Ammon's horn (tissue), 1 donor: ENCODE results near the gene COL4A2.

Source experiments
- DNase-seq: peaks from one replicate; pipeline ENCODE4 v3.0.0-alpha.2; 2016; ENCODE audit warnings: low spot score

The COL4A2 gene

DNA sequence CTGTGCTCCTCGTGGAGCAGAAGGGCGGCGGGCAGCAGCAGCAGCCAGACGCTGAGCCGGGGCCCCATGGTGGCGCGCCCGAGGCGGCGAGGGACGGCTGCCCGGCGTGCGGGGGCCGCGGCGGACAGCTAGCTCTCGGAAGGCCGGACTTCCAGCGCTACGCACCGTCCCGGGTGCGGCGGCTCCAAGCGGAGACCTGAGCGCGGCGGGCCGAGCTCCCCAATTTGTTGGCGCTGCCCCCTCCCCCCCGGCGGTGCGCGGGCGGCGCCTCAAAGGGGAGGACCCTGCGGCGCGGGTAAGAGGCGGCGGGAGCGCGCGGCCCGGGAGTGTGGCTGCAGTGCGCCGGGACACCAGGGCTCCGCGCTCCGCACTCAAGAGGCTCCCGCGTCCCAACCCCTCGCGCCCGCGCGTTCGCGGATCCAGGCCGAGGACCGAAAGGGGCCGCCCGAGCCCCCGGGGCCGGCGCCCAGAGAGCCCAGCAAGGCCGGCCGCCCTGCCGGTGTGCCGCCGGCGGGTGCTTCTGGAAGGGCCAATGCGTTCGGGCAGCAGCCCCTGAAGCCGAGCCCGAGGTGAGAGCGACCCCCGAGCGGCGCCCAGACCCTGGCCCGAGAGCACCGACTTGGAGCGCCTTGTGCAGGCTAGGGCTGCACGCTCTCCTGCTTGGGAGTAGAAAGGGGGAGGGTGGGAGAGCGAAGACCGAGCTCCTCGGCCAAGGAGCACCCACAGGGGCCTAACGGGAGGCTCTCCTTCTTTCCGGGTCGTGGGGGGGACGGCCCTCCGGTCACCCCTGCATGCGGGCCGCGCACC, at the start of gene COL4A2, which contains the start of gene COL4A1:
COL4A2 (plus strand) TSS at position 325 of the 807 bp plus-strand sequence. CDS start 620 bp downstream, outside the sequence.
COL4A1 (minus strand) TSS at position 198 of the 807 bp plus-strand sequence; CDS start at position 68, 130 bp downstream.
- DNase-seq, result no peak

DNA sequence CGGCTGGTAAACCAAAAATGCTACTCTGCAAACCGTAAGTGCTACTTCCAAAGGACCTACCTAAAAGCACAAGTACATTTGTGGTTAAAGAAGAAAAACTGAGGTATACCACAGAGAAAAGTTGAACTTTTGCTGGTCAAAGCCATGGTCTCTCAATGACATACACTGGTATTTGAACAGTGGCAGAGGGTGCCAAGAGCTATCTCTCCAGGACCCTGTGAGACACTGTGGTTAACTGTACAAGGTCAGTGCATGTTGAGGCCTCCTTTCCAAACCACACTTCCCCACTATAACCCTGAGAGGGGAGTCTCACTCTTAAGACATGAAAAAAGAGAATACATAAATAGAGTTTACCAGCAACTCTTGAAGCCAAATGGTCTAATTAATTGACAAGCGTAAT, 49.7 kb upstream of the COL4A2 start:
- DNase-seq, result no peak

DNA sequence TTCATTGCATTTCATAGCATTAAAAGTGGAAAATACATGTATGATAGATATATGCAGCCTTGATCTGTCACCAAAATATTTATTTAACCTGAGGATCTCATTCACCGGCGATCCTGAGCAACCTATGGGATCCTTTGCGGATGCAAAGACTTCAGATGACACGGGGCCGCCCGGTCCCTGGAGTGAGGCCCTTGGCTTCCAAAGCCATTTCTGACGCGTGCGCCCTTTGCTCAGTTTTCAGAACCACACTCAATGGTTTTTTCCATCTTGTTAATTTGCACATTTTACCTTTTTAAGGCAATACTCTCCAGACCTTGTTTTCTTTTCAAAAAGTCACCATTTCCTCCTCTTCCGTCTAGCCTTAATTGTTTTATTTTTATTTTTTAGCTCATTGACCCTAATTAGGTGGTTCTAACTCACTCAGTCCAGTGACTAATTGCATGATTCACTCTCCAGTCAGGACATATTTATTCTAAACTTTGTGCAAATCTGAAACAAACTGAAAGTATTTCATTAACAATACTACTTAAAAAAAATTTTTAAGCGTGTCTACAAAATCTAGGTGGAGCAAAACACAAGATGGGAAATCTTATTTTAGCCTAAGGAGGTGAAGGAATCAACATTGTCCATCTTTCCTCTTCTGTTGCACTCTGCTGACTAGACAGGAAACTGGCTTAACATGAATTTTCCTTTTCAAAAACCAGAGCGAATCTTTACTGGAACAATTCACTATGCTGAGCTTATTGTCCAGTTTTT, 48.0 kb upstream of the COL4A2 start:
- DNase-seq, result no peak

DNA sequence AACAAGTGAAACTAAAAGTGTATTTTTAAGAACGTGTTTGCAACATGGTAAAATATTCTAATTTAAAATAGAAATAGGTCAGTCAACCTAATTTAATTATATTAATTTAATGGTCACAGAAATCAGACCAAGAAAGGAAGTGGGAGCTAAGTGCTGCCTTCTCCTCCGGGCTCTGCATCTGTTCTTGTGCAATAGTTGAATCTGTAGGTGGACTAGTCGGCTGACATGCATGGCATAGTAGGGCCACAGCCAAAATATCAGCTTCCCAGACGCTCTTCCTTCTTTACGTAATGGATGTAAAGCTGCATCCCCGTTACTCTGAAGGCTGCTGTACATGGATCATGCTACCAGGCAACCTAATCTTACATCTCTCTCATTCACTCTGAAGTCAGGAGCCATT, 47.4 kb upstream of the COL4A2 start:
- no peak for DNase-seq

DNA sequence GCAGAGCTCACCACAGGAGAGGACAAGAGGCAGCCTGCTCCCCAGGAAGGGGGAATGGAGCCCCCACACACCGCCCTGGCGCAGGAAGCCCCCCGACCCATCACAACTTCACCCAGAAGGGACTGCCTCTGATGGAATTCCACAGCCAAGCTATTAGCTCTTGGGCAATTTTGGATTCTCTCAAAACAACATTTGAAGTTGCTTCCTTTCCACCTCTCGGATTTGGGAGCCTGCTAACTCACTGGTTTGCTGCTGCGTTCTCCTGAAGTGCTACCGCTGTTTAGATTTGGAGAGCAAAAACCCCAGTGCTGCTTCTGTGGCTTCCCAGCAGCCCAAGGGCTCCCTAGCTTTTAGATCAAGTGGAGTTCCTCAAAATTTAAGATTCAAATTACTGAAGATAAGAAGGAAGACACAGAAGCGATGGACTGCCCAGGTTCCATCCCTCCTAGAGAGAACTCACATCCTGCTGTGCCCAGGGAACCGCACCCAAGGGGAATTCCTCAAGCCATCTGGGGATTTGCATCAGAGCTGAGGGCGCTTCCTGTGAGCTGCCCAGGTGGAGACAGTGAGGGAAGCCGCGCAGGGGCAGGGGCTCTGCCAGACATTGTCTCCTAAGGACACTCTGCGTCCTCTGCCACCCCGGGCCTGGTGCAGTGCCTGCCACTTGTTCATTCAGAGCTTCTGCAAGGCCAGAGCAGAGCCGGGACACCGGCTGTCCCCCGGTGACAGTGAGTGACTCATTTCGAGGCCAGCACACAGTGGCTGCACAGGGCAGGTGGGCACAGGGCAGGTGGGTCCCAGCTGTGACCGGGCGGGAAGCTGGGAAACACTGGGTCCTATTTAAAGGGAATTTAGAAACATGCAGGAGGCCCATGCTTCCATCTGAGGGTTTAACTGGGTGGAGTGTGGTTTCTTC, 45.7 kb upstream of the COL4A2 start:
- no peak for DNase-seq

DNA sequence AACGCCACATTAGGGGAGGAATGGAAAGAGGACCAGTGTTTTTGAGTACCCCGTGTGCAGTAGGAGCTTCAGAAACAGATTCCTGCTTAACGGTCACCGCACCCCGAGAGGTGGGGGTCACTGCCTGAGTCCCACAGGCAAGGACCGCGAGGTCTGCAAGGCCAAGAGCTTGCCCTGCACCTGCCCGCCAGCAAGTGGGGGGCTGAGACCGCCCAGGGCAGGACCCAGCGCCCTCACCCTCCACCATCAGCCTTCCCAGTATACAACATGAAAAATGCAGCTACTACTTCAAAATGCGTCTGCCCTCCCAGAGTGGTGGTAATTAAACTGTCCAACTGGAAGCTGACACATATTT, 45.0 kb upstream of the COL4A2 start:
- no peak for DNase-seq

DNA sequence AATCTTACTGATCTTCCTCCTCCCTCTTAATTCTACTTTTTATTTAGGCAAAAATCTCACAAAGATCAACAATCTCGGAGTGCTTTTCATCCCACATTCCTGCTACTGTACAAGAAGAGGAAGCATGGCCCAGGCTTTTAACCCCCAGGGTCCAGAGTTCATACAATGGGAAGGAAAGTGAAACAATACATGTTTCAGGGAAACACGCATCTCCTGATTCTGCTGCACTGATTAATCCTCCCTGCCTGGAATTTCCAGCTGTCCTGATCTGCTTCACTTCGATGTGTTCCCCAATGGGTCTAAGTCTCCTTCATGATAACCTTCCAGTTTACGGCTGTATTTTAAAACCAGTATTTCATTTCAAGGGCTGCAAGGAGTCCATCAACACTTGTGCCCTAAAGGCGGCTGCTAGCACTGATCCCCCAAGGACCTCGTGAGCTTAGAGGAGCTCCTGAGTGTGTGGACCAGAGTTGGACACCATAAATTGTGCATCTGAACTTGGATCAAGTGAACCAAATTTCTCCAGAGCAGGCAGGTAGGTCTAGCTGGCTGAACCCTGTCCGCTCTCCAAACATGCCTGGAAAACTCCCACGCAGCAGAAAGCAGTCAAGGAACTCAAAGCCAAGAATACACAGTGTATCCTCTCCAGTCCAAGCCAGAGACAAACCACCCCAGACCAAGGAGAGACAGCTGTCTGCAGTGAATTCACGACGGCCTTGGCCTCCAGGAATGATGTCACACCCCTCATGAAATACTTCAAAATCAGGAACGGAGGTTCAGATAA, 44.4 kb upstream of the COL4A2 start:
- no peak for DNase-seq

DNA sequence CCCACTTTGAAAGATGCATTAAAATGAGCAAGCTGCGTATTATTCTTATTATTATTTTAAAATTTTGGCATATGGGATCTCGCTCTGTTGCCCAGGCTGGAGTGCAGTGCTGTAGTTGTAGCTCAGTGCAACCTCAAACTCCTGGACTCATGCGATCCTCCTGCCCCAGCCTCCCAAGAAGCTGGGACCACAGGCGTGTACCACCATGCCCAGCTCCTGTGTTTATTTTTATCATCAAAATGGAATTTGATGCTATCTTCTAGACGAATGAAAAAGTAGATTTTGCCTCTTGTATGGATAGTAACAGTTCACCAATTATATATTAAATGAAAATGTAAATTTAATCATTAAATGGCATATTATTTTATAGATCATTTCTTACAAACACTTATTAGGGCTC, 43.7 kb upstream of the COL4A2 start:
- no peak for DNase-seq

DNA sequence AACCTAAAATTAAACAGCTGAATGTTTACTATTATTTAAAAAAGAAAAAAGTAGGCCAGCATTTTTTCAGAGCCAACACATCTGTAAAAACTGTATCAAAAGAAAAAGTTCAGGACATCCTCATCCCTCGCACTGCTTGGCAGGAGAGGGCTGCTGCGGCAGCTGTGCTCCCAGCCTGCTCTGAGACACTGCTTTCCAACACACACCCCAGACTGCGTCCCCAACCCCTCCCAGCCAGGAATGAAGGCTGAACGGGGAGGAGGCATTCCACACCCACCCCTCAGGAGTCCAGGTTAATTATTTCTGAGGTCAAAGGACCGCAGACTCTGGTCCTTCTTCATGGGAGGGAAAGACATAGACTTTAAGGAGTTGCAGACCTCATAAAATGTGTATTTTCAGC, 43.2 kb upstream of the COL4A2 start:
- no peak for DNase-seq

DNA sequence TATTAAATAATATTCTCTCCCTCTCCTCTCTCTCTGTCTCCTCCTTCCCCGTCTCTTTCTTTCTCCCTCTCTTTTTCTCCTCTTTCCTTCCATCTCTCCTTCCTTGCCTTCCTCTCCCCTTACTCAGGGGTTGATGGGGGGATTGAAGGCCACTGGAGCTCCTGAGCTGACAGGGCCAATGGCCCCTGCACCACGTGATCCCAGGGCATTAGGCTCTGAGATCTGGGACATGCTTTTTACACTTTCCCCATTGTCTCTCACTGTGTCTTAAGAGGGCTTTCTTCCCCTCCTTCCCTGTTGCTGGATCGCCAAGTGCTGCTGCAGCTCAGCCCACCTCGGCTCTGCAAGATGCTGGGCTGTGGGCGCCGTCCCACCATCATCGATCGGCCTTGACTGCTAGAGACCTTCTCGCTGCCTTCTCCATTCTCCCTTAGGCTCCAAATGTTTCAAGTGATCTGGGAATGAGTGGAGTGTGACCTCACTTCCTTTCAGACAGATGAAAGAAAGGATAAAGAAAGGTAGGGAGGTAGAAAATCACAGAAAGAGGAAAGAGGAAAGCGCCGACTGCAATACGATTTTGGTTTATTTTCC, 42.3 kb upstream of the COL4A2 start:
- DNase-seq, result no peak

DNA sequence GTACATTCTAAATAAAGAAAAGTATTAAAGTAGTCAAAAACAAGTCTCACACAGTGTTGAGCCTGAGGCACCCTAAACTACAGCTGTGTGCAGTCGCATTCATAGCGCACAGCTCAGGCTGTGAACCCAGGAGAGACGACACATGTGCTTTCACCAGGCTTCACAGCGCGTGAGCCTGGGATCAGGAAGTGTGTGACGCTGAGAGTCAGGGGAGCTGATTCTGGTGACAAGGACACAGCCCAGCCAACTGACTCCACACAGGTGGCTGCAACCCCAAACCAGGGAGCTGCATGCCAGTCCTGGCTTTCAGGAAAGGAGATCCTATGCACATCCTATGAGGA, 41.8 kb upstream of the COL4A2 start:
- DNase-seq, result no peak

DNA sequence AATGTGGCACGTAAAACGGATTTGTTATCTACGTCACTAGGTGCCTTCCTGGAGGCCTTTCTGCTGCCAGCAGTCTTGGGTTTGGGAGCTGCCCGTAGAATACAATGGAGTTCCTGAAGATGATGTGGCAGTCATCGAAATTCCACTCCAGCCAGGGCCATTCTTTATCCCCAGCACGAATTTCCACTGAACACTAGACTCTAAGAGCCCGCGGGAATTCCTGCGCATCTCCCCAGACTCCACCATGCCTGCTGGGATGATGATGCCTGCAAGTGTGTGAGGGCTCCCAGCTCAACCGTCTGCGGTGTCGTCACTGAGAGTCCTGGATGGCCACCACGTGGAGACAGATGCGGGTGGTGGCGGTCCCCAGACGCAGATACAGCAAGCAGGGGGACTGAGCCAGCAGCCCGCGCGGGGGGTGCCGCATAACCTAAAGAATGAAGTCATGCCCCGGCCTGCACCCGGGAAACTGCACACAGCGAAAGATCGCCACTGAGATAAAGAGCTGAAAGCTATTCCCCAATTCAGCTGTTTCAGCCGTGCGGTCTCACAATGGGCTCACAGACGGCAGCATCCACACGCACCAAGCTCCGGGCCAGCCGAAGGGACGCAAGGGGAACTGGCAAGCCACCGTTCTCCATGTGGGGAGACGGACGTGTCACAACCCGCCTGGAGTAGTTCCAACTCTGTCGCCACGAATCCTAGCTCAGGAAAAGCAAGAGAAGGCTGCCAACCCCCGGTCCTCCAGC, 41.2 kb upstream of the COL4A2 start:
- DNase-seq, result no peak

DNA sequence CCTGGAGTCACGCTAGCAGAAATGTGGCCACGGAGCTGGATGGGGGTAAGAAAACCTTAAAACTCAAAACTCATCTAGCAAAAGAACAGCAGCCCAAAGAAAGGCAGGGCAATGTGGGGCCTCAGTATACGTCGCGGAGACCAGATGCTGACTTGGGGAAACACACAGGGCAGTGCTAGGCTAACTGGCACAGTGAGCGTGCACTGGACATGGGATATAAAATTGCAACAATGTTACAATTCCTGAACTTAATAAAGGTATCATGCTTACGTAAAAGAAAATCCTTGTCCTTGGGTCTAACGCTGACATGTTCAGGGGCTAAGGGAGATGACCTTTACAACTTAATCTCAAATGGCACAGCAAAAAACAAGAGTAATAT, 40.7 kb upstream of the COL4A2 start:
- no peak for DNase-seq

DNA sequence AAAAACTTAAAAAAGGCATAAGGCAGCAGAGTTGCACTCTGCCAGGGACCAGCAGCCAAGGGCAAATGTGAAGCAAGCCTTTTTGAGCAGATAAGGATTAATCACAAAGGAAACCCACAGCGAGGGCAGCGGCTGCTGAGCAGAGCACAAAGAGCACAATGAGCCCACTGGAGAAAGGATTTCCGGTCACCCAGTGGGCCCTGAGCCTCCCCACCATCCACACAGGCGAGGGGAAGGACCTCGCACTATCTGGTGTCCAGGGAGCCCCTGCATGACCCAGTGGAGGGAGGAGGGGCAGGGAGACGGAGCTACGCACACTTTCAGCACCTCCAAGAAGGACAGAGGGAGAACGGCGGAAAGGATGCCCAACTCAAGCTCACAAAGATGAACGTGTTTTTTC, 40.1 kb upstream of the COL4A2 start:
- DNase-seq, result no peak

DNA sequence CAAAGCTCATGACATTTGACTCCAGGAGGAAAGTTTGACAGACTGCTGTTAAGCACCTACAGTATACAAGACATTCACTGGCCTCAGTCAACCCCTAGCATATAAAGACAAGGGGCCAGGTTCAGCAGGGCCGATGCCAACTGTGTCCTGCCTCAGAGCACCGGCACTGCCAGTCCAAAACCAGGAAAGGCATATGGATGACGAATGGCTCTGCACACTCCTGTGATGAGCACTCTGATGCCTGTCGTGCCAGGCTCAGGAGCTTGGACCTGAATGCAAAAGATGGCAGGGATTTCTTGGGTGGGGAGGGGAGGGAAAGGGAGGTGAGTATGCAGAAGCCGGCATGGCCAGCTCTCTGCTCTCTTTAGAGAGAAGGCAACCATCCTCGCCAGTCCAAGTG, 39.0 kb upstream of the COL4A2 start:
- no peak for DNase-seq

DNA sequence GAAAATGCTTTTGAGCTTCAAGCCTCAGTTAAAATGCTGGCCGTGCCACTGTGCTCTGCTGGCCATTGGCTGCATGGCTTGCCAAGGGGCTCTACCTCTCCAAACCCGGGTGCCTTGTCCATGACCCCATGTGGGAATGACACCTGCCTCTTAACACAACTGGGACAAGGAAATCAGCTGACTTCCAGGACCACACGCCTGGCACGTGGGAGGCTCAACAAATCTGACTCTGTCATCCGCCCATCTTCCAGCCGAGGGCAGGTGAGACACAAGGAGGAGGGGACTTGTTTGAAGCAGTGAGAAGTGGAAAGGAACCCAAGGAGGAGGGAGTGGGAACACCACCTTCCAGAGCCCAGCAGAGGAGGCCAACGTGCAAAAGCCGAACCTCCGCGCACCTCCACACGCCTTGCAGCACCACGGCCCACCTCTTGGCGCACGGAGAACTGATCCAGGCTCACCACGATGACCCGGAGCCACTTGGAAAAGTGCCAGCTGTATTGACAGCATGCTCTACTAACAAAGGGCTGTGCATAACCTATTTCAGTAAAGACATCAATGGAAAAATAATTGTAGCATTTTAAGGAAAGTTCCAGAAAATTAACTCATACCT, 38.4 kb upstream of the COL4A2 start:
- DNase-seq, result no peak

DNA sequence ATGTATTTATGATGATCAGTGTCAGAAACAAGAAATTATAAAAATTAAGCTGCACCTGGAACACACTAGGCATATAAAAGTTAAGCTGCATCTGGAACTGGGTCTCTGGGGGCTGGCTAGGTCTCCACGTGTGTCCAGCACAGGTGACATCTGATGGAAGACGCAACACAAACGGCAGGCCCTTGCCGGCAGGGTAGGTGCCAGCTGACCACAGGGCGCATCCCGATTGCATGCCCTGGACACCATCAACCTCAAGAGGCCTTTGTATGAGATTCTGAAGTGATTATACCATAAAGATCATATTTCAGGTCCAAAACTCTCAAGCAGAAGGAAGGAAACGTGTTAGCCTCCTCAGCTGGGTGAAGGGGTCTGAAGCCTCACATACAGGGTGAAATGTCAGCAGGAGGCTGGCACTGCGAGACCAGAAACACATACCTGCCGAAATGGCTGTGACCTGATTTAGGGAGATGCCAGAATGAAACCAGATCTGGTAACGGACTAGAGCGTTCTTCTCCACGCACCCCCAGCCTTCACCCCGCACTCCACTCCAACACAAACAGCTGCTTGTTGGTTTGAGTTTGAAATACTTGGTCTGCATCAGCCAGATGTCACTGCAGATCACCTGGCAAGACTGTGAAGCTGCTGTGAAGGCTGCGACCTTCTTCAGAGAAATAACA, 37.4 kb upstream of the COL4A2 start:
- DNase-seq, result no peak

DNA sequence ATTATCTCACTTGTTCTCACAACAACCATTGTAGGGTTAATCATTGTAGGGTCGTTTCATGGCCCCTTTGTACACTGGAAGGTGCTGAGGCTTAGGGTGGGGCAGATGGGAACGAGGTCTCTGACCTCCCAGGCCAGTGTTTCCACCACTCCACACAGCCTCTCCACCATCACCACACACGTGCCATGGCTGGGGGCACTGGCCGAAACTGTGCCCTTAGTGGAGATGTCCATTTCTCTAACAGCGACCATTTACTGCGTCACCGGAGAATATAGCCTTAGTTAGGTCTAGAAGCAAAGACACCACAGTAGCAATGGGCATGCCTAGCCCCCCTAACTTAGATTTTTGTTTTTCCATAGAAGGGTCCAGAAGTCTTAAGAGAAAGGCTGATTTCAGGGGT, 36.6 kb upstream of the COL4A2 start:
- no peak for DNase-seq

DNA sequence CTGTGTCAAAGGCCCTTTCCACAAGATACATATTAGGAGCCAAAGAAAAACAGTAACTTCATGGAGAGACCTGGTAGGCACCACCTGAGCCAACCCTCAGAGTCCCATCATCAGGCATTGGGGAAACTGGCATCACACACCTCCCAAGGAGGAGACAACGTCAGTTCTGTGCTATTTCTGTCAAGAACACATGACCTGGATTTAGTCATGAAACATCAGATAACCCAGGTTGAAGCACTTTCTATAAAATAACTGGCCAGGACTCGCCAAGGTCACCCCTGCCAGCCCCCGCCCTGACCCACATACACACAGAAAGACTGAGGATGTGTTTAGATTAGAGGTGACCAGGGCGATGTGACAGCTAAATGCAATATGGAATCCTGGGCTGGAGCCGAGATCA, 35.8 kb upstream of the COL4A2 start:
- DNase-seq, result no peak

DNA sequence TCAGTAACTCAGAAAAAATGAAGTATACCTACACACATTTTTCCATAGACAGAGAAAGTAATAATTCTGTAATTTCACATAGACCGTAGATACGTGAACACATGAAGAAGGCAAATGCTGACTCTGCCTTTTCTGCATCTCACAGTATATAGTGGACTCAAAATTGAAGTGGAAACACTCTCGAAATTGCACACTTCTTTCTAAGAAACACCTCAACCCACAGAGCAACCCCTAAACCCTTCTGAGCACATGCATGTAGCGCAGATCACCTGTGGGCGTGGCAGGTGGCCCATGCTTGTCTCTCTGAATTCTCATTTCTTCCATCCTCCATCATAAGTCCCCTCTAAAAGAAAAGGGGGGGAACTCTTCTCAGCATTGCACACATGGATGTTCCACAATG, 34.9 kb upstream of the COL4A2 start:
- no peak for DNase-seq
